KBM-7 (cell line): Measurements from ENCODE around the gene NR3C2.
"Not testable (repeated sequence)": the region's sequence is repeated elsewhere in the genome, so short reads cannot be mapped to it uniquely, and the experiment has no call there.

ENCODE experiments used
- DNase-seq: peaks from one replicate; pipeline ENCODE4 v3.0.0-alpha.2; 2015
- in situ Hi-C: fragments of 300-500 bp; cut with MboI; formaldehyde crosslinking; loops from 2 replicates; pipeline ENCODE4 v1.14.3; 2020; ENCODE audit warnings: low sequenced_read_pairs, low pct_unique_long_range_greater_than_20kb, mixed read lengths

NR3C2 gene

DNA sequence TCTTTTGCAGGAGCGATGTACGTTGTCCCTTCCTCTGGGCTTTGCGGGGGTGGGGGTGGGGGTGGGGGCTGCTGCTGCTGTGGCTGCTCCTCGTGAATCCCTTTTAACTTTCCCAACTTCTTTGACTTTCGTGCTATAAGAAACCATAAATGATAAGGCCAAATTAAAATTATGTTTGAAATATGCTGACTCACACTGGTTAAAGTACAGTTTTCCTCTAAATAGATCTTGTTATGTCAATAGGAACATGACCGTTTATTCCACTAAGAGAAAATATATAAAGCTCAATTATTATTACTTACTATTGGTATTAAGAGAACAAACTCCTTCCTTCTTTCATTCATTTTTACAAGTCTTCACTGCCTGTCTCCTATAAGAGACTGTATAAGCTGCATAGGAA is 287.4 kb downstream of the NR3C2 start:
- in situ Hi-C loops, result no loop called here
- DNase-seq, result no peak

DNA sequence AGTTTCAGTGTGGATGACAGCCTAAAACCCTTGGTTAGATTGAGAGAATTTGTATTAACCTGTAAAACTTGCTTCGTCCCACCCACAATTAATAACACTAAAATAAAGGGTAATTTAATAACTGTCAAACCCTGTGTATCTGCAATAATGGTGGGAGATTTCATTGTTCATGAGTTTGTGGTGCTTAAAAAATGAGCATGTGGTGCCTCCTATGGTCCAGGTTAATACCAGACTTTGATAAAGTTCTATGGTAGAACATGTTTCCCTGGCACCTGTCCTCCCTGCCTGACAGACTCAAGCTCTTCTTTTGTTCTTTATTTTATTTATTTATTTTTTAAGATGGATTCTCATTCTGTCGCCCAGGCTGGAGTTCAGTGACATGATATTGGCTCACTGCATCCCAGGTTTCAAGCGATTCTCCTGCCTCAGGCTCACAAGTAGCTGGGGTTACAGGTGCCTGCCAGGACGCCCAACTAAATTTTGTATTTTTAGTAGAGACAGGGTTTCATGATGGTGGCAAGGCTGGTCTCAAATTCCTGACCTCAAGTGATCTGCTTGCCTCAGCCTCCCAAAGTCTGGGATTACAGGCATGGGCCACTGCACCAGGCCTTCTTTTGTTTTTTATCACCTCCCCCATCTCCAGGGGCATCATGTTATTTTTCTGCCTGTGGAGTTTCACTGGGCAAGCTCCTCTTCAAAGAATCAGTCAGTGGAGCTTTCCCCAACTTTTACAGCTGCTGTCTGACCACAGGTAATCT is 289.2 kb downstream of the NR3C2 start:
- no peak for DNase-seq

DNA sequence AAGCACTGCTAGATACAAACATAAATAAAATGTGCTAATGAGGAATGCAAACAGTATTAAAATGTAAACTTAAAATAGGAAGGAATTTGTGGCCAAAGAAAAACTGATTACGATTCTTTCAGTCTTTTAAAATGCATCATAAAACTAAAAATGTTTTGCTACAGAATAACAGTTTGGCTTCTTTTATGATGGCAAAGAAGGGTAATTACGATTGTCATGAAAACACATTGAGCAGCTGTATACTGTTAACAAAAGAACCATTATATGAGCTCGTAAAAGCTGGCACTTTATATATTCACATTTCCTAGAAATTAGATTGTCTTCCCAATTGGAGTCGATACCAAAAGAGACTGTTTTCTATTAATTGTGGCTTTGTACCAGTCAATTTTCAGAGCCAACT is 290.4 kb downstream of the NR3C2 start:
- in situ Hi-C loops, result no loop called here
- DNase-seq, result no peak

More for the DNA sequence above, 289.2 kb downstream of the NR3C2 start:
- in situ Hi-C loops, result no loop called here

DNA sequence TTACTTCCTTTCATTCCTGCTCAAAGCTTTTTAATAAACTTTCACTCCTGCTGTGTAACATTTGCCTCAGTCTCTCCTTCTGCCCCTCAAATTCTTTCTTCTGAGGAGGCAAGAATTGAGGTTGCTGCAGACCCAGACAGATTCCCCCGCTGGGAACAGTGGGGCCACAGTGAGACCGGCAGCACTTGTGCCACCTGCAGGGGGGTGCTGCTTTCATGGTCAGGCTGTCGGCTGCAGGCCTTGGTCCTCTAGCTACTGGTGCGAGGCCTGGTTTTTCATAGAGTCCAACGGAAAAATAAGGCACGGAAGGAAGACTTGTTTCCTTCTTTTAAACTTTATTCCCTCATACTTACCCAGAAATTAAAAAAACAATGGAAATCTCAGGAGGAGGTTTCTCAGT is 296.7 kb downstream of the NR3C2 start:
- in situ Hi-C loops, result no loop called here
- DNase-seq, result no peak

DNA sequence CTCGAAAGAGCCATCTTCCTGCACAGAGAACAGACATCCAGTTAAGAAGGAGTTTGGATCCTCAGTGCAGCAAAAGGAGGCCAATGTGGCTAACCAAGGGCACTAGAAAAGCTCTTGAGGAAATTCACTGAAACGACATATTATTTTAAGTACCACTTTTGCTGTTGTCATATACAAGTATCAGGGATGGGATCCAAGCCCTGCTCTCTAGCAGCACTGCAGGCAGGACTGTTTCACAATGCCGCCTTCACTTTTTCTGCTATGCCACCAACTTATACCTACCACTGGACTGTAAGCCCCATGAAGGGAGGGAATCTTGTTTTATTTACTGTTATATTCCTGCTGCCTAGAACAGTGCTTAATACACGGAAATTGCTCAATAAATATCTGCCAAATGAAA is 299.0 kb downstream of the NR3C2 start:
- DNase-seq, result no peak
- in situ Hi-C loops, result no loop called here

DNA sequence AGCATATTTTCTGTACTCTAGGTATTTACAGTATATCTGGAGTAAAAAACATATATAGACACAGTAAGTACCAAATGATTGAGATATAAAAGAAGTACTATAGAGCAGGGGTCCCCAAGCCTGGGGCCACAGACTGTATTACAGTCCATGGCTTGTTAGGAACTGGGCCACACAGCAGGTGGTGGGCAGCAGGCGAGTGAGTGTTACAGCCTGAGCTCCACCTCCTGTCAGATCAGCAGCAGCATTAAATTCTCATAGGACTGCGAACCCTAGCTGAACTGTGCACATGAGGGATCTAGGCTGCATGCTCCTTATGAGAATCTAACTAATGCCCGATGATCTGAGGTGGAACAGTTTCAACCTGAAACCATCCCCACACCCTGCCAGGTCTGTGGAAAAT is 300.7 kb downstream of the NR3C2 start:
- no peak for DNase-seq
- in situ Hi-C loops, result no loop called here

DNA sequence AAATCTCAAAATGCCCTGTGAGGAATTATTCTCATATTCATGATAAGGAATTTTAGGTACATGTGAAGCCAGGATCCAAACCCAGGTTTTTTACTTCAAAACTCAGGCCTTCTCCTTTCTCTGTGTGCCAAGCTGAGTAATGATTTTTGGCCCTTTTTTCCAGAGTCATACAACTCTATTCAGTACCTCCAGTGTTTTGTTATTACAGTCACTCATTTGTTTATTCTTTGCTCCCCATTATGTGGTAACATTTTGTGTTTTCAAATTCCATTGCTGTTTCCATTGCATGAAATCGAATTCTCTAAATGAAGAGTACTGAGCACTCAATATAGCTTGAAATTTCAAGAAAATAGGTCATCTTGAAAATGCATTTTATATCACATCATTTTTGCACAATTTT is 315.4 kb downstream of the NR3C2 start:
- in situ Hi-C loops, result no loop called here

DNA sequence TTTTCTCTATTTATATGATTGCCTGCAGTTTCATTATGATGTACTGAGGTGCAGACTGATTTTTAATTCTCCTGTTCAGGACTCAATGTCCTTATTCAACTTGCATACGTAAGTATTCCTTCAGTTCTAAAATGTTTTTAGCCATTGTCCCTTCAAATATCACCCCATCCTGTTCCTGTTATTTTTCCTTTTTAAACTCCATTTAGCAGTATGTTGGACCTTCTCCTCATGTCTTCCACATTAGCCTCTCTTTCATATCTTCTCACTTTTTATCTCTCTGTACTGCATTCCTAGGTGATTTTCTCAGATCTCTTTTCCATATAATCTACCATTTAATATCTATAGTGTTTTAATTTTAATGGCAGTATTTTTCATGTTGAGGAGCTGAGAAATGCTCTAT is 317.7 kb downstream of the NR3C2 start:
- in situ Hi-C loops, result no loop called here

More for the DNA sequence above, 315.4 kb downstream of the NR3C2 start:
- no peak for DNase-seq

DNA sequence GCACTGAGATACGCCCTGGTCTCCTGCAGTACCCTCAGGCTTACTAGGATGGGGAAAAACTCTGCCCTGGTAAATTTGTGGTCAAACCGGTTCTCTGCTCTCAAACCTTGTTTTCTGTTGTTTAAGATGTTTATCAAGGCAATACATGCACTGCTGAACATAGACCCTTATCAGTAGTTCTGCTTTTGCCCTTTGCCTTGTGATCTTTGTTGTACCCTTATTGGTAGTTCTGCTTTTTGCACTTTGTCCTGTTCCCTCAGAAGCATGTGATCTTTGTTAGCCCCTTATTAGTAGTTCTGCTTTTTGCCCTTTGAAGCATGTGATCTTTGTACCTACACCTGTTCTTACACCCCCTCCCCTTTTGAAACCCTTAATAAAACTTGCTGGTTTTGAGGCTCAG is 319.1 kb downstream of the NR3C2 start:
- peak; percentile 78 for DNase-seq
- in situ Hi-C loops, result not testable (repeated sequence)

More for the DNA sequence above, 317.7 kb downstream of the NR3C2 start:
- DNase-seq, result no peak

DNA sequence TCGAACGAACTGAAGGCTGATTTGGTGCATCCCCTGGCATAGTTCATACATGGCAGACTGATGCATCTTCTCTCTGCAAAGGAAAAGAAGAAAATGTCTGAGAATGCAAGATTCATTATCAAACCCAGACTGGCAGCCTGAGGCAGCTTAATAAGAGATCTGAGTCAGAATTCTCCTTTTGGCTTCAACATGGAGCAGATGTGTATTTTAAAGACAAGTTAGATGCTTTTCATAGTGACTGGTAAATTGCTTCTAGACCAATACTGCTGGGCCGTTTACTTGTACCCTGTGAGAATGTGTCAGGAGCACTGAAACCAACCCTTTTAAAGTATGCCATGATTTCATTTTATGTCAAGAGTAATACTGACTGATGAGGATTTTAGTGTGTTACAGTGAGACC is 322.0 kb downstream of the NR3C2 start:
- in situ Hi-C loops, result no loop called here
- no peak for DNase-seq

DNA sequence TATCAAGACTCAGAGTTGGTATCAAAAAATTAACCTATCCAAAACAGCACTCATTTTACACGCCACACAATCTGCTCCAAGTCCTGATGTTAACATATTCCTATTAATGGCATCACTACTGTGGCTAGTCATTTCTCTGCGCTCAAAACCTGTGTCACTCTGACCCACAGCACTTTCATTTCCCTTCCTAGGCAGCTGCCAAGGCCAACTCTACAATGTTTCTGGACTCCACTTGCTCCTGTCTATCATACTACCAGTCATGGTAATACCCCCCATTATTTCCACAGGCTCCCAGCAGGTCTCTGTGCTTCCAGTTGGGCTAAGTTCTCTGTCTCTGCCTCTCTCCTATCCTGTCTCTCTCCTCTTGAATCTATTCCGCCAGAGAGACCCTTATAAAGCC is 323.6 kb downstream of the NR3C2 start:
- in situ Hi-C loops, result no loop called here
- DNase-seq, result no peak

DNA sequence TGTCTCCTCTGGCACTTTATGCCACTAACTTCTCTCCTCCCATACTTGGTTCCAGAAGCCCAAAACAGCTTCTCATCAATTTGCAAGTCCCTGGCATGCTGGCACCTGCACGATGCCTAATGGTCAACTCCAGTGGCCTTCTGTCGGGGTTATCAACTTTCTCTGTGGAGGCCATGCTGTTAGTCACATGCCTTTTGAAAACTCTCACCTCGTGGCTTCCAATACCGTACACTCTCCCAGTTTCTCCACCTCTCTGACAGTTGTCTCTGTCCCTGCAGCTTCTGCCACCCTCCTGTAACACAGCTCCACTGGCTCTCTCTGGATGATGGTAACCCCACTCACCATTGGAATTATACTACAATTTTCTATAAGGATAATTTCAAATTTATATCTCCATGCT is 324.0 kb downstream of the NR3C2 start:
- DNase-seq, result no peak
- in situ Hi-C loops, result no loop called here

DNA sequence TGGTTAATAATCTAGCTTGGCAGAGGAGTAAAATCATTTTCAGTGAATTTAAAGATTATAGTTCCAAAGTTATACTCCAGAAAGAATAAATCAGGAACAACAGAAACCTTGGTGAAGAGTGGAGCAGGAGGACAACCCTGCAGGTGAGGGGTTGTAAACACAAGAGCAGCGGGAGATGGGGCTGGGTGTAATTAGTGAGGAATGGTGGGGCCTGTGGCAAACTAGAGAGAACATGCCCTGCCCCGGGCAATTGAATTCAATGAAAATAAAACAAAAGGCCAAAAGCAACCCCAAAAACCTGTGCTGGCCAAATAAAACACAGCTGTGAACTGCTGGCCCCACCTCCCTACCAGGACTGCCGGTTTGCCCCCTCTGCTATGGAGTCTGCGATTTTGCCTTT is 325.2 kb downstream of the NR3C2 start:
- in situ Hi-C loops, result no loop called here
- DNase-seq, result no peak

DNA sequence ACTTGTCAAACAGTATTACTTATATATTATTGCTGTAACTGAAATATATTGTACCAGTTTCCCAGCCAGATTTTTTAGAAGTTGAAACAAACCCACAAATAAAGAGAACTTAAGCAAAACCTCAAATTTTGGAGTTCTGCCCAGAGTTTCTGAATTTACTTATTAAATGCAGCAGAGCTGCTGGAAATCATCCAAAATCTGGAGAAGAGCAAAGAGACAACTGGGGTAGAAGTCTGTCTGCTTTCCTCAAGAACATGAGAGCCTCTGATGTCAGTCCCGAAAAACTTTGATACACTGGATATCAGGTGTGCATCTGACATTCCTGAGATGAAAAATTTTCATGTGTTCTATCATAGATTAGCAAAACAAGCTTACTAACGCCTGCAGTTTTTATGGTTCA is 325.9 kb downstream of the NR3C2 start:
- peak; percentile 3 for DNase-seq
- in situ Hi-C loops, result no loop called here

DNA sequence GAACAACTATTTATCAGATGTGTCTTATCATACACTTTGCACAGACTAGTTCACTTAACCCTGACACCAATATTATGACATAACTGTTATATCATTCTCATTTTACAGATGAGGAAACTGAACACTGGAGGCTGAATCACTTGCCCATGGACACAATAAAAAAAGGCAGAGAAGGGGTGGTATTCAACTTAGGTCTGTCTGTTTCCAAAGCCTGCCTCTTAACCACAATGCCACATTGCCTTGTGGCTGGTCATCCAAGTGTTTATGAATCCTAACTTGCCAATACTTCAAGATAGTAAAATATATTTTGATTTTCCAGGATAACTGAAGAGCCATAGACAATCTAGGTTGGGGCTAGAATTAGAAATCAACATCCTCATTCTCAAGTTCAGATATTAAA is 327.8 kb downstream of the NR3C2 start:
- in situ Hi-C loops, result no loop called here
- no peak for DNase-seq

DNA sequence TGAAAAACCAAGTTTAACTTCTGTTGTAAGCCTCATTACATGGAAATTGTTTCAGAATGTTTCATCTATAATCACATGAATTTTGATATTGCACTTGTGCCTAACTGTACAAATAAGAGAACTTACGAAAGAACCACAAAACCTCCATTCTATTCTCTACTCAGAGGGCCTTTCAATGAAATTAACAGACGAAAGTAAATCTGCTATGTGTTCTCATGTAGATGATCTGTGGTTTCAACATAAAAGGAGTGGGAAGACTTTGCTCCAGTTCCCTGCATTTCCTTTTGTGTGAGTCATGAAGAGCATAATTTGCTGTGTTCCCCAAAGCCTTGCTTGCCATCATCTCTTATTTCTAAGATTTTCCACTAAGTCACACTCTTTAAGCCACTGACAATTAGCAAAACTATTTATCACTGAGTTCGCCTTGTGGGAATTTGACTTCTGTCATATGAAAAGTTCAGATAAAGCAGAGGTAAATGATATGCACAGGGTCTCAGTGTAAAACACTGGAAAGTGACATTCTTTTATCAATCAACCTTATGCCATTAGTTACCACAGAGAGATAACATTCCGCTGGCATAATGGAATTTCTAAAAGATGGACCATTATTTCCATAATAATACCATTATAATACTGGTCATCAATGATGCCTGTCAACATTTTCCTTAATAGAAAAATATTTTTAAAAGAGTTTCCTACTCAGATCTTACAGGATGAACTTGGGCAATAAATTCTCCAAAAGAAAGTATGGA is 329.8 kb downstream of the NR3C2 start:
- in situ Hi-C loops, result no loop called here
- peak; percentile 3 for DNase-seq

DNA sequence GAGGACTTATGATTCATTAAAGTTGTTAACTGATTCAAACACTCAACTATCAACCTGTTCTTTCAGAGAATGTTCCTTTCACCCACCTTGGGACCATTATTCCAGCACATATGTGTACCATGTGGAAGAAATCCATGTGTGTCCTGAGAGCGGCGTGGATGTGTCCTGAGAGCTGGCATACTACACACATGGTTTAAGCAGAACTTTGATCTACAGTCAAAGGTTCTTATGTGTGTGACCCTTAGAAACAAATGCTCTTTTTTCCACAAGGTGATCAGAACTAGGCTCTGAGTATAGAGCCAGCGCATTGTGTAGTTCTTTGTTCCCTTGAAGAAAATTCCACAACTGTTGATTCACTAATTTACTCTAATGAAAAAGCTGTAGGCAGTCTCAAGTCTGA is 332.0 kb downstream of the NR3C2 start:
- no peak for DNase-seq
- in situ Hi-C loops, result no loop called here

DNA sequence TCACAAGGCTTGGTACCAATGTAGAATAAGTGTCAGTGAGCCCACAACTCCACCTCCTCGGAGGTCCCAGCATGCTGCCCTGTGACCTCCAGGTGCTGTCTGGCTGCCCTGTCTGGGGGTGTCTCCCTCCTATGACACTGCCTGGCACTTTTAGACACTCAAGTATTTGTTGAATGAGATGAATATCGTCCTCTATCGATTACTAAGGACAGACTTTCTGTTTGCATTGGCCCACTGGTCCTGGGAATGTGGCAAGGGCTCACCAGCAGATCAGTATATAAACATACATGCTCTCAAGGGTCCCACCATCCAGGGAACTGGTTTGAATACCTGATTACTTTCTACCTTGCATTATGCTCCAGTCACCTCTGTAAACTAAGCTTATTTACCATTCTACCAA is 333.0 kb downstream of the NR3C2 start:
- in situ Hi-C loops, result no loop called here

DNA sequence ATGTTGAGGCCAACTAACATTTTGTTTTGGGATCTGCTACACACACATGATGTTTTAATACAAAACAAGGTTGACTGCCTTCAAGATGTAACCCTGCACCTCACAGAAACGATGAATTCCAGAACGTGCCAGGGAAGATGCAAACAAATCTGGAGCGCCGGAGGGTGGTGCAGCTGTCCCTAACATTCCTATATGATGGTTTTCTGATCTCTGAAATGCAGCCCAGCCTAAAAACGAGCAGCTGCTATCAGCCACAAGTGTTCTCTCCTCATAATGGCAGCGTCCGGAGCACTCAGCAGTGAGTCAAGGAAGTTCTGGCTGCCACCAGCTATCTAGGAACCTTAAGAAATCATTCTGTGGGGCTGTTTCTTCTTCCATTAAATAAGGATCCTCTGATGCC is 333.4 kb downstream of the NR3C2 start:
- DNase-seq, result no peak
- in situ Hi-C loops, result no loop called here

More for the DNA sequence above, 333.0 kb downstream of the NR3C2 start:
- no peak for DNase-seq

DNA sequence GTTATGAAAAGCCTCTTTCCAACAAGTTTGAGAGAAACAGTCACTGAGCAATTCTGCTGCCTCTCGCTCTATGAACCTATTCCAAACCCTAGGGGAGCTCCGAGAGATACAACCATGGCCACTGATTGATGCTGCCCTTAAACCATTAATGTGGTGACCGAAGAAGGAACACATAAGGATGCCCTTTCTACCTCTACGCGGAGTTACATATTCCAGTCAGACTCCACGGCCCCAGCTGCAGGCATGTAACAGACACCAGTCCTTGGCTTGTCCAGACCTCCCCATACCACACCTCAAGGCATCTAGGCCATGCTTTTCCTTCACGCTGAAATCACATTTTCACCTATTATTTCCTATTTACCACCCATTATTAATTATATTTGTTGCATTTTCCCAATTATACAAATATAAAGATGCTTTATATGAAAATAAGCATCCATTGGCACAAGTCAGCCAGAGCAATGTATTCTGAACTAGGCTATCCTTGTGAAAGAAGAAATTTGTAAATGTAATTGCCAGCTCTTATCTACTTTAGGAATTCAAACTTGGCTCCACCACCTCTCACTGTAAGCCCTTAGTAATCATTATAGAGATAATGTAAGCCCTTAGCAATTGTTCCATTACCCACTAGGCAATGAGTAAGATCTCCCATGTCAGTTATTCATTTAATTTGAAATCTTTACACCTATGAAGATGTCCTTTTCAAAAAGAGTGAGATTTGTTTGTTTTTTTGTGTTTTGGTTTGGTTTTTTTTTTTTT is 338.4 kb downstream of the NR3C2 start:
- DNase-seq, result no peak
- in situ Hi-C loops, result no loop called here
